Epithelial cell of prostate (primary cell): ENCODE measurements around the gene KCNH4.
A peak's percentile ranks its signal among the peaks of the same experiment; 100 is the strongest.
"Not testable (repeated sequence)": the region's sequence is repeated elsewhere in the genome, so short reads cannot be mapped to it uniquely, and the experiment has no call there.

Source experiments
- DNase-seq: peaks from one replicate; pipeline ENCODE4 v3.0.0-alpha.2; 2011; ENCODE audit warnings: low read depth, low spot score
- H3K27ac ChIP-seq: fragments of 450-650 bp; 2 replicates; pipeline ENCODE4 v1.5.1; 2017; ENCODE audit warnings: mild to moderate bottlenecking

Gene KCNH4

GRCh38 chr17:42142371-42142896, 38.5 kb downstream of the KCNH4 start:
- DNase-seq = no peak
- H3K27ac ChIP-seq = peak overlapping the region; percentile 9

GRCh38 chr17:42141382-42141781, 39.6 kb downstream of the KCNH4 start:
- DNase-seq = no peak
- no peak overlapping the region for H3K27ac ChIP-seq

GRCh38 chr17:42140690-42141089, 40.3 kb downstream of the KCNH4 start:
- not testable (repeated sequence) for DNase-seq, H3K27ac ChIP-seq

- no peak for DNase-seq
- no peak overlapping the region for H3K27ac ChIP-seq
These were observed 42.0 kb downstream of the KCNH4 start for GRCh38 chr17:42138749-42139492.

DNA sequence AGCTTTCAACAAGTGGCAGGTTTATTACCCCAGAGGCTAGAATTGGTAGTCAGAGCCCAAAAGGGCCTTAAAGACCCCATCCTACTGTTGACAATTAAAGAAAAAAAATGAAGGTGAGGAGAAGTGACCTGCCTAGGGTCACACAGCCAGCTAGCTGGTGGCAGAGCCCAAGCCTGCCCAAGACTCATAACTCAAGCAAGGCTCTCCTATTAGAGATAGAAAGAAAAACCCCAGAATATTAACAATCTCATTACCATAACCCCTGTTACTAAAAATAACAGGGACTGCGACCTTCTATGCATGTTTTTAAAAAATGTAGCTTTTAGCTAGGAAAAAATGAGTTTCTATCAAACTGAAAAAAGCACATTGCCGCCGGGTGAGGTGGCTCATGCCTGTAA, 44.3 kb downstream of the KCNH4 start:
- H3K27ac ChIP-seq = peak overlapping the region; percentile 70
- DNase-seq = no peak

DNA sequence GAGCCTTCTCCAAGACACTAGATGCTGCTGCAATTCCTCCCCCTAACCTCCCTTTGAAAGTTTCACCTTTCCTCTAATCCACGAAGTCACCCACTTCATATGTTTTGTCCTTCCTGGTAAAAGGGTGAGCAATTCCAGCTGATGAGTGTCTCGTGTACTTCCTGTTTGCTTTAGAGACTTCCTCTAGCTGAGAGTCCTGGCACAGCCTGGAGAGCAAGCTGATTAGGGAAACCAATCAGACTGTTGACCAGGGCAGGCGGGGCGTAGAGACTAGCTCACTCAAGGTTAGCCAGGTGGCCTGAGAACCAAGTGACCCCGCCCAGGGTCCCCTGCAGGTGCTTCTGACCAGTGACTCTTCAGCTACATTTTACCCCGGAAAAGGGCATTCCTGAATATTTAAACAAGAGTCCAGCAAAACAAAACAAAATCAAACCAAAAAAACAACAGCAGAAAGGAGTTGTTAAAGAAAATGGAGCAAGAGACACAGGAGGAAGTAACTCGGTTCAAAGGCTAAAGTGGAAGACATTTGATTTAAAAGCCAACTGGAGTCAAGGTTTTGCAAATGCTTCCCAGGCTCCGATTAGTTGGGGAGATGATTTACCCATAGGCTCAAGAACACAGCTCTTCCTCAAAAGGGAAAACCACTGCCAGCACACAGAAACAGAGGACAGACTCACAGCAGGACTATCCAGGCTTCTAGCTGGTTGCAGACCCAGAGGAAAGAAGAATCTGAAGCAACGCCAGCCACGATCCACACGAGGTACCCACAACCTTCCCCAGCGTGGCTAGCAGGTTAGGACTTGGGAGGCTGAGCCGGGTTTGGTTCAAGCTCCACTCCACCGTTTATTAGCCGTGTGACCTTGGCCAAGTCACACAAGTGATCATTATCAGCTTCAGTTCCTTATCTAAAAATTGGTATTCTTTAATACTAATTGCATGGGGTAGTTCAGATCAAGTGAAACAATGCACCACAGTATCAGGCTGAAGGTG, 45.0 kb downstream of the KCNH4 start:
- peak overlapping the region; percentile 70 for H3K27ac ChIP-seq
- DNase-seq = no peak

GRCh38 chr17:42135151-42135550, 45.8 kb downstream of the KCNH4 start:
- no peak for DNase-seq
- H3K27ac ChIP-seq = peak overlapping the region; percentile 70

DNA sequence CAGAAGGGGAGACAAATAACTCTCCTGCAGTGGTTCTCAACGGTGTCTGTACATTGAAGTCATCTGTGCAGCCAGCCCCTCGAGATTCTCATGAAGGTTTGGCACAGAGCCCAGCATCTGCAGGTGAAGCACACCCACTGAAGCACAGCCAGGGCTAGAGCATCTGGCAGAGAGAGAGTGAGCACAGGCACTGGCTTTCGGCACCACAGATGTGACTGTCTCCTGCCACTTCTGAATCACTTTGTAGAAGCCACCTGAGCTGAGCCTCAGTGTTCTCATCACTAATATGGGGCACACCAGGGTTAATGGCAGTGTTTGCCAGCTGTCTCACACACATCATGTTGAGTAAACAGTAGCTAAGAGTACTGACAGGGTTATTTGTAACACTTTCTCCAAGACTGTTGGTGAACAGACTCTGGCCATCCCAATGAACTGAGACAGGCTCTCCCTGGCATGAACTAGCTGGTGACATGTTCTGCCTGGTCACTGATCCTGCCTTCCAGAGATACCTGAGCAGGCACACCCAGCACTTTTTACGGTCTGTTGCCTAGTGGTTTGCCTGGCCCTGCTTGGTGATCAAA, 47.4 kb downstream of the KCNH4 start:
- peak overlapping the region; percentile 70 for H3K27ac ChIP-seq
- no peak for DNase-seq

- peak overlapping the region; percentile 70 for H3K27ac ChIP-seq
- no peak for DNase-seq
These were observed 48.0 kb downstream of the KCNH4 start for GRCh38 chr17:42132941-42133340.

- H3K27ac ChIP-seq = no peak overlapping the region
- DNase-seq = no peak
These were observed 48.9 kb downstream of the KCNH4 start for GRCh38 chr17:42131981-42132432.

DNA sequence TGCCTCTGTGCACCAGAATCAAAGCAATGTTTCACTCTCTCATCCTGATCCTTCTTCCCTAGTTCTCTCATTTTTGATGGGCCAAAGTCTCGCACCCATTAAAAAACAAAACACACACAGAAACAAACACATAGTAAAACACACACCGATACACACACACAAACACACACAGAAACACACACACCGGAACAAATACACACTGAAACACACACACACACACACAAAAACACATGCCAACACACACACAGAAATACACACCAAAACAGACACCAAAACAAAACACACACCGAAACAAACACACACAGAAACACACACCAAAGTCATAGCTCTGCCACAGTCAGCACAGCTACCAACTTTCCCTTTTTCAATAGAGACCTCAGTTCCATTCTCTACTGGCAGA, 49.7 kb downstream of the KCNH4 start:
- no peak overlapping the region for H3K27ac ChIP-seq
- no peak for DNase-seq

DNA sequence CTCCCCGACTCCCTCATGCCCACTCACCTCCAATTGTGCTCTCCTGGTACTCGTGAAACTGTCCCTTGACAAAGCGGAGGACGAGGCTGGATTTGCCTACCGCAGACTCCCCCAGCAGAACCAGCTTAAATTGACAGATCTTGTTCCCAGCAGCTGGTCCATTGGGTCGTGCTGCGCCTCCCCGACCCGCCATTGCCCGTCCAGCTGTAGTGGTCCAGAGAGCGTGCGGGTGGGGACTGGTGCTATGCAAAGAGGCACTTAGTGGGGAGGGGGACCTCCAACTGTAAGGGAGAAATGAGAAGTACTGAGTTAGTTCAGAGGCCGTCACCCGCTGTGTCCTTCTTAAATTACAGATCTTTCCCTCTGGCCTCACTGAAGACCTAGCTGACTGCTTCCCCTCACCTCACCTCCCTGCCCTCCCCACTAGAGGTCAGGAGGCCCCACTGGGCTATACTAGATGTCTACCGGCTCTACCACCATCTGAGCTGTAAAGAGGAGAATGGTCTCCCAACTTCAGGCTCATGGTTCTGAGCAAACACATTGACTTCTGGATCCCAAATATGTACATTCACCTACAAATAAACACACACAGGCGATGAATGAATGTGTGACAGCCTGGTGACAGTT, 50.5 kb downstream of the KCNH4 start:
- no peak overlapping the region for H3K27ac ChIP-seq
- no peak for DNase-seq

DNA sequence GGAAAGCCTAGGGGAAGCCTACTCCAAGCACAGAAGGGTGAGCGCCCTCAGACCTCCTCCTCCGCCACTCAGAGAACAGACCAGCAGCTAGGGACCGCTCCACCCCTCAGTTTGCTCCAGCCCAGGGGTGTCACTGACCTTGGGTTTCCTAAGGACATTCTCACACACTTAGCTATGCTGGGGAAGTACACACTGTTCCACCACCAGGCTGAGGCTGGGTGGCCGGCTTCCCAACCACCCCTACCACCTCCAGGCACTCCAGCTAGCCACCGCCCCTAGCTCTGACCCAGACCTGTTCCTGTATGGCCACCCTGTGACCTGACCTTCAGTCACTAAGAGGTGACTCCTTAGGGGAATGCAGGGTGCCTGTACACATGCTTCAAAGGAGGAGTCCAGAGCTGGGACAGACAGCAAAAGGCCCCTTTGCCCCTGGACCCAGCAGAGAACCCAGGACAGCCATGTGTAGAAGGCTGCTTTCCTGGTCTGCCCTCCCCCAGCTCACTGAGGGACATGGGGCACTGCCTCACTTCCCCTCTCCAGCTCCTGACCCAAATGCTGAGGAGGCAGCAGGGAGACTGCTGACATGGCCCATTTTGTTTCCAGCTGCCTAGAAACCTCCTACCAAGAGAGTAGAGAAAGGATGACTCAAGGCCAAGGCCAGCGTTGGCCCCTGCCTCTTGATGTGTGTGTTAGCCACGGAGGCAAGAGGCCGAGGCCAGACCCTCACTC, 51.7 kb downstream of the KCNH4 start:
- H3K27ac ChIP-seq = no peak overlapping the region
- no peak for DNase-seq

DNA sequence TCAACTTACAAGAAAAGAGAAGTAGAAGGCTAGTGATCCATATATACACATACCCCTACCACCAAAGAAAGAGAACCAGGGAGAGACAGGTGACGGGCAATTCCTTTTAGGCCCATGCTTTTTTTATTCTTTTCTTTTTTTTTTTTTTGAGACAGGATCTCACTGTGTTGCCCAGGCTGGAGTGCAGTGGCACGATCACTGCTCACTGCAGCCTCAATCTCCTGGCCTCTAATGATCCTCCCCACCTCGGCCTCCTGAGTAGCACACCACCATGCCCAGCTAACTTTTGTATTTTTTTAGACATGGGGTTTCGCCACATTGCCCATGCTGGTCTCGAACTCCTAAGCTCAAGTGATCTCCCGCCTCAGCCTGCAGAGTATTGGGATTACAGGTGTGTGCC, 53.5 kb downstream of the KCNH4 start:
- DNase-seq = no peak
- H3K27ac ChIP-seq = no peak overlapping the region

GRCh38 chr17:42126836-42127235, 54.1 kb downstream of the KCNH4 start:
- no peak overlapping the region for H3K27ac ChIP-seq

DNA sequence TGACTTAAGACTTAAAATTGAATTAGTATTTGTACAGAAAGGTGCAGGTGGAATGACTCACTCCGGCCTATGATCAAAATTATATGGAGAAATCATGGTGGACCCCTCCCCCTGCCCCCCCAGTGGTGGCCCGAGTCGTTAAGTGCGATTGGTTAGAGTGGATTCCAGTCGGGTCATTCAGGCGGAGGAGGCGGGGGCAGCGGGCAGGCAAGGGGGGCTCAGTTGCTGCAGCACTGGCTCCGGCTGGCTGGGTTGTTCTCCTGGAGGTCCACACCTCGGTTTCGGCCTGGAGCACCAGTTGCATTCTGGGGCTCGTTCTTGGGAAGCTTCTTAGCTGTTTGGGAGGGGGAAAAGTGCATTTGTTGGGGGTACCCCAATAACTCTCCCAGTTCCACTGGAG, 55.4 kb downstream of the KCNH4 start:
- no peak overlapping the region for H3K27ac ChIP-seq
- DNase-seq = no peak

More at GRCh38 chr17:42126836-42127235, 54.1 kb downstream of the KCNH4 start:
- no peak for DNase-seq

DNA sequence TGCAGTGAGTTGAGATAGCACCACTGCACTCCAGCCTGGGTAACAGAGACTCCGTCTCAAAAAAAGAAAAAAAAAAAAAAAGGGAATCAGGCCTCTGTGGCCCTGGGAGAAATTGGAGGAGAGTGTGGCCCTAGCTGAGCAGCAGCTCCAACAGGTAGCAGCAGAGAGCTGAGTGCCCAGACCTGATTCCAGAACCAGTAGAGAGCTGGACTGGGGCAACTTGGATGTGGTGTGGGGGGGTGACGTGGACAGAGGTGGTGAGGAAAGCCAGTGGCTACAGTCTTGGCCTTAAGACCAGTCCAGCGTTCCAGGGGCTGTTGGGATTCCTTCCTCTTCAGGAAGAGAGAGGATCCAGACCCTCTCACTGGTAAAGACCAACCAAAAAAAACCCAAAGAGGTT, 56.7 kb downstream of the KCNH4 start:
- H3K27ac ChIP-seq = no peak overlapping the region
- DNase-seq = no peak

GRCh38 chr17:42122371-42123303, 58.3 kb downstream of the KCNH4 start, which contains the start of gene HSPB9:
Gene HSPB9, plus strand, starts transcription at chr17:42122804. Its CDS starts 47 bp downstream, at chr17:42122851.
- no peak for DNase-seq
- H3K27ac ChIP-seq = no peak within 1 kb of the TSS
